ENCODE data around the gene IL17REL. TPM values are rescaled to one million over a fixed set of nuclear protein-coding genes. Genes with fewer than 3 reads are reported as not detected.

The IL17REL gene
- total and polyA plus RNA-seq, 5 experiments from 2014 or later: not detected

GRCh38 chr22:50004918-50005317 is 7.6 kb downstream of the IL17REL start:
- peaks cover 0 to 3% (median under 1%) of the 10 kb centered on the region in 4 donors for H3K4me1 Mint-ChIP-seq
- no peaks in the 10 kb centered on the region for H3K9me3 Mint-ChIP-seq
- POLR2A ChIA-PET: interaction anchor here (0.7 to 0.8 kb wide), 2 partner anchors 13 to 135 kb away, joined by 5 to 7 read pairs; no protein-coding TSS in a partner anchor
- H3K4me3 Mint-ChIP-seq: peak overlapping the region in 1 of 10 donors; percentile 44
- peaks cover 0 to 9% (median 3%) of the 10 kb centered on the region in 5 donors for H3K27me3 Mint-ChIP-seq
- no peaks in the 10 kb centered on the region for H3K36me3 Mint-ChIP-seq
- H3K27ac Mint-ChIP-seq: peak overlapping the region in 2 of 10 donors; percentile 4 to 87
- DNase-seq: no peak
- ATAC-seq: no peak

DNA sequence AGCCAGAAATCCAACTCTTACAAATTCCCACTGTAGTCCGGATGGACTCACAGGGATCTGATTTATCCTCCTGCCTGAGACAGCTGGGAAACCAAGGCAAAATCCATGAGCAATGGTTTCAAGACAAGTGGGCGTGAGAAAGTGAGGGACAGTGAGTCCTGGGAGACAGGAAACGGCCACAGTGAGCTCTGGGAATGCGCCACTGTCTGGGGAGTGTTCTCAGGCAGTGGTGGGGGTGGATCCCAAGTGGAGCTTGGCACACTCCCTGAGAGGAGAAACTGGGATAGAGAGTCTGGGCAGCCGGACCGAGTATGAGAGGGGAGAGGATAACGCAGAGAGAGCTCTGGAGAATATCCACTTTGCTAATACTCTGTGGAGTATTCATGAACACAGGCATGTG is 9.8 kb downstream of the IL17REL start:
- Mint-ChIP-seq H3K27me3 (peaks cover 0 to 9% (median 2%) of the 10 kb centered on the region in 5 donors), H3K27ac (no peak overlapping the region), H3K4me3 (no peak overlapping the region), H3K36me3 (no peaks in the 10 kb centered on the region), H3K9me3 (peaks cover 0 to 4% (median 0%) of the 10 kb centered on the region in 9 donors), H3K4me1 (peaks cover 0 to 11% (median 4%) of the 10 kb centered on the region in 4 donors)
- POLR2A ChIA-PET: interaction anchor here (0.6 kb wide), 1 partner anchor 192 kb away, joined by 3 read pairs; no protein-coding TSS in a partner anchor
- DNase-seq (no peak), ATAC-seq (no peak)

DNA sequence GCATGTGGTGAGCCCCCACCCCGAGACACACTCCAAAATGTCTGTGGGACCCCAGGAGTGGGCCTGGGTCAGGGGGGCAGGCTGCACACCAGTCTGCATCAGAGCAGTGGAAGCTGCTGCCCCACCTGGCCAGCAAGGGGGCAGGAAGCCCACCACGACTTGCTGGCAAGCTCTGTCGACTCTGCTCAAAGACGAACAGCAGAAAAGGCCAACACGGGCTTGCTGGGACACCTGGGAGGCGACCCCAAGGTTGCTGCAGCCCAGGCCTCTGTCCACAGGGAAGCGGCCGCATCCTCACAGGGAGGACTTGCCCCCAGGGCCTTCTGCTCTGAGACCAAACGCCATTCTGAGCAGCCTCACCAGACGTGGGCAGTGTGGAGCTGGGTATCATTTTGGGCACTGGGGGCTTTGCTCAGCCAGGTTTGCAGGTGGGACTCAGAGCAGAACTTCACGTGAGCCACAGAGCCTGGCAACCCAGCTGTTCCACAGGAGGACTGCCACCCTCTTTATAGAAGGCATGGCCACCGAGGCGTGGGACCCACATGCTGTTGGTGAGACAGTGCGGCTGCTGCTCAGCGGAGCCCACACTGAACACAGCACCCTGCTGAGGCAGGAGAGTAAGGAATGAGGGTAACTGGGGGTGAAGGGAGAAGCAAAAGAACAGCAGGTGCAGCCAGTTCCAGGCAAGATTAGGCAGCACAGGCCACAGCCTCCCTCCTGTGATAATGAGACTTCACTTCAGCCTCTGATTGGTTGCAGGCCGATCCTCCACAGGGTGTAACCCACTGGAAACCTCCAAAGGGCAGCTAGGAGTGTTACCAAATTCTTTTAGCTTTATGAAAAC is 11.0 kb downstream of the IL17REL start:
- Mint-ChIP-seq H3K4me3 (no peak overlapping the region), H3K36me3 (no peaks in the 10 kb centered on the region), H3K9me3 (peaks cover 0 to 4% (median 0%) of the 10 kb centered on the region in 9 donors), H3K27me3 (peaks cover 0 to 9% (median 2%) of the 10 kb centered on the region in 5 donors), H3K27ac (peak overlapping the region in 1 of 10 donors; percentile 24), H3K4me1 (peaks cover 0 to 11% (median 4%) of the 10 kb centered on the region in 4 donors)
- DNase-seq: peak in 1 of 10 donors; percentile 35
- POLR2A ChIA-PET: no interaction called here
- no peak for ATAC-seq

DNA sequence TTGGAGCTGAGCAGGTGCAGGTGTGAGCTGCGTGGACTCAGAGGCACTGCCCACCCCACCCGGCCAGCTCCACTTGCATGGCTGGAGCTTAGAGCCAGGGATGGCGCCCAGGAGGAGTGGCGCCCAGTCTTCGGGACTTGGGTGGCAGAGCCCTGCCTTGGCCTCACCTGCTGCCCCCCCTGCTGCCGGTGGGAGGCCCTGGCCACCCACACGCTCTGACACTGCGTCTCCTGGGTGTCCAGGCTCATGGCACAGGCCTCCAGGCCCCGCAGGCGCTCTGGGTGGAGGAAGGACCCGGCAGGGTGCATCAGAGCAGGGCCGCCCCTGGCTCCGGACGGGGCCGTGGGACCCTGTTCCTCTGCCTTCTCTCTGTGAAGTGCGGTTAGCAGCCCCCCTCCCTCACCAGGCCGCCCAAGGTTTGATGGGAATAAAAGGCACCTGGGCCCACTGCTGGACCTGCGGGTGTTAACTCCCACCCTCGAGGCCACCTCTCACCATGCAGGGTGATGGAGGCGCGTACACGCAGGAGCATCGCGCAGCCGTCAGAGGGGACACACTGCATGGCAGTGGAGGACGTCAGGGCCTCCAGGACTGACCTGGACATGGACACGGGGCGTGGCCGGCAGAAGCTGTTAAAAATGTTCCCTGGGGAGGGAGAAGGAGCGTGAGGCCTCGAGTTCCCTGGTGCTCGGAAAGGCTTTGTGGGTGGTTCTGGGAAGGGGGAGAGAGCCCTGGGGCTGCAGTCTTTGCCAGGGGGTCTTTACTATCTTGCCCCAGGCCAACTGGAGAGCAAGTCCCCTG is 11.8 kb downstream of the IL17REL start:
- peaks cover 0 to 11% (median 4%) of the 10 kb centered on the region in 4 donors for H3K4me1 Mint-ChIP-seq
- POLR2A ChIA-PET: no interaction called here
- no peaks in the 10 kb centered on the region for H3K36me3 Mint-ChIP-seq
- H3K4me3 Mint-ChIP-seq: no peak overlapping the region
- no peak for ATAC-seq
- H3K9me3 Mint-ChIP-seq: peaks cover 0 to 4% (median 0%) of the 10 kb centered on the region in 9 donors
- peak in 2 of 10 donors; percentile 6 to 45 for DNase-seq
- H3K27ac Mint-ChIP-seq: no peak overlapping the region
- peaks cover 0 to 9% (median 2%) of the 10 kb centered on the region in 5 donors for H3K27me3 Mint-ChIP-seq

GRCh38 chr22:49999946-50000586 is 12.5 kb downstream of the IL17REL start:
- no peak for ATAC-seq
- POLR2A ChIA-PET: no interaction called here
- Mint-ChIP-seq H3K4me3 (no peak overlapping the region), H3K4me1 (peaks cover 0 to 11% (median 4%) of the 10 kb centered on the region in 4 donors), H3K36me3 (no peaks in the 10 kb centered on the region), H3K27me3 (peaks cover 0 to 9% (median 2%) of the 10 kb centered on the region in 5 donors), H3K27ac (no peak overlapping the region), H3K9me3 (peaks cover 0 to 4% (median 0%) of the 10 kb centered on the region in 9 donors)
- peak in 1 of 10 donors; percentile 53 for DNase-seq

- H3K4me3 Mint-ChIP-seq: peak overlapping the region in 4 of 10 donors; percentile 21 to 50 (median 30)
- POLR2A ChIA-PET: no interaction called here
- H3K36me3 Mint-ChIP-seq: no peaks in the 10 kb centered on the region
- H3K4me1 Mint-ChIP-seq: peaks cover 0 to 11% (median 4%) of the 10 kb centered on the region in 4 donors
- DNase-seq: peak in 3 of 10 donors; percentile 35 to 49 (median 46)
- ATAC-seq: peak; percentile 44 to 50
- peak overlapping the region in 3 of 10 donors; percentile 9 to 37 (median 32) for H3K27ac Mint-ChIP-seq
- H3K27me3 Mint-ChIP-seq: peaks cover 0 to 9% (median 2%) of the 10 kb centered on the region in 5 donors
- peaks cover 0 to 4% (median 0%) of the 10 kb centered on the region in 9 donors for H3K9me3 Mint-ChIP-seq
Observed at GRCh38 chr22:49999063-49999945, 13.3 kb downstream of the IL17REL start.

GRCh38 chr22:49998718-49999062 is 13.9 kb downstream of the IL17REL start:
- Mint-ChIP-seq H3K27ac (peak overlapping the region in 4 of 10 donors; percentile 16 to 56 (median 34)), H3K9me3 (peaks cover 0 to 4% (median 0%) of the 10 kb centered on the region in 9 donors), H3K36me3 (no peaks in the 10 kb centered on the region), H3K4me3 (peak overlapping the region in 8 of 10 donors; percentile 7 to 51 (median 24)), H3K4me1 (peaks cover 0 to 11% (median 4%) of the 10 kb centered on the region in 4 donors), H3K27me3 (peaks cover 0 to 9% (median 2%) of the 10 kb centered on the region in 5 donors)
- ATAC-seq (no peak), DNase-seq (no peak)
- POLR2A ChIA-PET: no interaction called here

- Mint-ChIP-seq H3K9me3 (peaks cover 0 to 4% (median 0%) of the 10 kb centered on the region in 9 donors), H3K4me3 (peak overlapping the region in 8 of 10 donors; percentile 2 to 51 (median 14)), H3K36me3 (no peaks in the 10 kb centered on the region), H3K27me3 (peaks cover 0 to 9% (median 2%) of the 10 kb centered on the region in 5 donors), H3K4me1 (peaks cover 4 to 15% (median 7%) of the 10 kb centered on the region in 4 donors), H3K27ac (peak overlapping the region in 4 of 10 donors; percentile 7 to 56 (median 26))
- no peak for ATAC-seq
- POLR2A ChIA-PET: no interaction called here
- peak in 2 of 10 donors; percentile 4 to 37 for DNase-seq
Observed at GRCh38 chr22:49997932-49998717, 14.4 kb downstream of the IL17REL start.

GRCh38 chr22:49997251-49997599 is 15.3 kb downstream of the IL17REL start:
- H3K9me3 Mint-ChIP-seq: peaks cover 0 to 5% (median 0%) of the 10 kb centered on the region in 9 donors
- no peak overlapping the region for H3K27ac Mint-ChIP-seq
- no peaks in the 10 kb centered on the region for H3K36me3 Mint-ChIP-seq
- DNase-seq (peak in 1 of 10 donors; percentile 31), ATAC-seq (no peak)
- H3K4me1 Mint-ChIP-seq: peaks cover 7 to 15% (median 10%) of the 10 kb centered on the region in 4 donors
- no peak overlapping the region for H3K4me3 Mint-ChIP-seq
- POLR2A ChIA-PET: no interaction called here
- H3K27me3 Mint-ChIP-seq: peaks cover 0 to 9% (median 2%) of the 10 kb centered on the region in 5 donors

DNA sequence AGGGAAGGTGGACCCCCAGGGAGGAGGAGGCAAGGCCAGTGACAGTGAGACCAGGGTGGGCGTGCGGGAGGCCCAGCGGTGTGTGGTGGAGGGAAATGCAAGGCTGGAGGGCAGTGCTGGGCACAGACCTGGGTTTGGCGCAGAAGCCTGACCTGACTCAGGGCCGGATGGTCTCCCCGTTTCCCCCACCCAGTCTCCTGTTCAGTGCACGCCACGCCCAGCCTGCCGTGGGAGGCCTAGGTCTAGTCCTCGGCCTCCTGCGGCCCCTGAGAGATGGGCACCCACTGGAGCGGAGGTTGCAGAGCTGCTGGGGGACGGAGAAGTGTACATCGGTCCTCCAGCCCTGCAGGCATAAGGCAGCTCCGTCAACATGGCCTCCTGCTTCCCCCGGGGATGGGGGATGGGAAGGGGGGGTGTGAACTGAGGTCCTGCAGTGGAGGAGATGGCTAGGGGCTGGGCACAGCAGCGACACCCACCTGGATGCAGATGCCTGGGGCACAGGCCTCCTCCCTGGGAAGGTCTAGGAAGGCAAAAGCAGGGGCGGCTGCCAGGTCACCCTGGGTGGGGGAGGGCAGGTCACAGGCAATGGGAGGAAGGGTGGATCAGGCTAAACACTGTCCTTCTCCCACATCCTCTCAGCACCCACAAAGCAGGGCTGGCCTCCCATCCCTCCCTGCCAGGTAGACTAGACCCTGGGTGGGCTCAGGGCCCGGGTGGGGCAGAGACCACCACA is 15.9 kb downstream of the IL17REL start:
- DNase-seq: peak in 1 of 10 donors; percentile 32
- POLR2A ChIA-PET: no interaction called here
- no peak overlapping the region for H3K4me3 Mint-ChIP-seq
- peaks cover 7 to 15% (median 10%) of the 10 kb centered on the region in 4 donors for H3K4me1 Mint-ChIP-seq
- H3K27ac Mint-ChIP-seq: no peak overlapping the region
- no peaks in the 10 kb centered on the region for H3K36me3 Mint-ChIP-seq
- H3K27me3 Mint-ChIP-seq: peaks cover 0 to 9% (median 2%) of the 10 kb centered on the region in 5 donors
- no peak for ATAC-seq
- H3K9me3 Mint-ChIP-seq: peaks cover 0 to 8% (median 0%) of the 10 kb centered on the region in 9 donors
